Nephron progenitor cell (in vitro differentiated cells): ENCODE data around the gene CCDC47.

ENCODE experiments used
- DNase-seq: peaks from one replicate; pipeline ENCODE4 v3.0.0; 2021
- H3K27ac Mint-ChIP-seq: 2 replicates; pipeline ENCODE4 v1.8.0; 2021; ENCODE audit warnings: mild to moderate bottlenecking, moderate library complexity, mixed read lengths
- H3K27me3 Mint-ChIP-seq: 2 replicates; pipeline ENCODE4 v1.8.0; 2021; ENCODE audit warnings: mild to moderate bottlenecking, low read depth, mixed read lengths; ENCODE audit not compliant: poor library complexity
- H3K36me3 Mint-ChIP-seq: 2 replicates; pipeline ENCODE4 v1.8.0; 2021; ENCODE audit warnings: low read depth, mixed read lengths
- H3K4me1 Mint-ChIP-seq: 2 replicates; pipeline ENCODE4 v1.8.0; 2021; ENCODE audit warnings: mixed read lengths
- H3K4me3 Mint-ChIP-seq: 2 replicates; pipeline ENCODE4 v1.8.0; 2021; ENCODE audit warnings: mild to moderate bottlenecking, moderate library complexity, mixed read lengths
- H3K9me3 Mint-ChIP-seq: 2 replicates; pipeline ENCODE4 v1.8.0; 2021; ENCODE audit warnings: mild to moderate bottlenecking, moderate library complexity, mixed read lengths
- CTCF ChIP-seq: fragments of 200-600 bp; sonication (generic); IDR thresholded peaks from 2 replicates; pipeline ENCODE4 v1.5.0; 2021; ENCODE audit warnings: antibody characterized with exemption

The CCDC47 gene

GRCh38 chr17:63764716-63765115 lies 8.7 kb downstream of the CCDC47 start:
- Mint-ChIP-seq H3K4me1 (peaks cover 10% of the 10 kb centered on the region), H3K36me3 (peaks cover 52% of the 10 kb centered on the region), H3K9me3 (no peaks in the 10 kb centered on the region), H3K4me3 (no peak overlapping the region), H3K27ac (no peak overlapping the region), H3K27me3 (no peaks in the 10 kb centered on the region)
- no peak for TF ChIP-seq CTCF
- DNase-seq, result no peak

GRCh38 chr17:63762161-63763078 lies 11.0 kb downstream of the CCDC47 start:
- no peak overlapping the region for H3K27ac Mint-ChIP-seq
- no peak overlapping the region for H3K4me3 Mint-ChIP-seq
- H3K4me1 Mint-ChIP-seq, result peaks cover 5% of the 10 kb centered on the region
- no peaks in the 10 kb centered on the region for H3K9me3 Mint-ChIP-seq
- no peaks in the 10 kb centered on the region for H3K27me3 Mint-ChIP-seq
- no peak for TF ChIP-seq CTCF
- no peak for DNase-seq
- peaks cover 65% of the 10 kb centered on the region for H3K36me3 Mint-ChIP-seq

- peaks cover 68% of the 10 kb centered on the region for H3K36me3 Mint-ChIP-seq
- no peaks in the 10 kb centered on the region for H3K4me1 Mint-ChIP-seq
- H3K27me3 Mint-ChIP-seq, result no peaks in the 10 kb centered on the region
- no peak for DNase-seq
- TF ChIP-seq CTCF, result no peak
- no peak overlapping the region for H3K27ac Mint-ChIP-seq
- H3K4me3 Mint-ChIP-seq, result no peak overlapping the region
- H3K9me3 Mint-ChIP-seq, result no peaks in the 10 kb centered on the region
These were observed 12.4 kb downstream of the CCDC47 start for GRCh38 chr17:63760771-63761539.

GRCh38 chr17:63758428-63758827 lies 15.0 kb downstream of the CCDC47 start:
- no peaks in the 10 kb centered on the region for H3K4me1 Mint-ChIP-seq
- H3K27me3 Mint-ChIP-seq, result no peaks in the 10 kb centered on the region
- no peak for DNase-seq
- peaks cover 63% of the 10 kb centered on the region for H3K36me3 Mint-ChIP-seq
- H3K9me3 Mint-ChIP-seq, result no peaks in the 10 kb centered on the region
- no peak overlapping the region for H3K27ac Mint-ChIP-seq
- TF ChIP-seq CTCF, result no peak
- no peak overlapping the region for H3K4me3 Mint-ChIP-seq

- no peaks in the 10 kb centered on the region for H3K9me3 Mint-ChIP-seq
- no peak overlapping the region for H3K27ac Mint-ChIP-seq
- H3K4me1 Mint-ChIP-seq, result no peaks in the 10 kb centered on the region
- no peaks in the 10 kb centered on the region for H3K27me3 Mint-ChIP-seq
- H3K4me3 Mint-ChIP-seq, result no peak overlapping the region
- TF ChIP-seq CTCF, result no peak
- no peak for DNase-seq
- peaks cover 70% of the 10 kb centered on the region for H3K36me3 Mint-ChIP-seq
These were observed 19.4 kb downstream of the CCDC47 start for GRCh38 chr17:63754046-63754445.
